ENCODE measurements around the gene TNIK.

TNIK gene

GRCh38 chr3:171459942-171460724 lies at the start of gene TNIK:
Gene TNIK, minus strand, starts transcription at chr3:171460405. Its CDS starts 342 bp downstream, at chr3:171460063.
- peak; percentile 87 for DNase-seq

- DNase-seq = no peak
These were observed 48.5 kb upstream of the TNIK start for GRCh38 chr3:171508676-171509075.

GRCh38 chr3:171508206-171508605 lies 48.0 kb upstream of the TNIK start:
- no peak for DNase-seq

GRCh38 chr3:171506743-171507319 lies 46.6 kb upstream of the TNIK start:
- no peak for DNase-seq

GRCh38 chr3:171505822-171506333 lies 45.7 kb upstream of the TNIK start:
- no peak for DNase-seq

GRCh38 chr3:171504376-171504775 lies 44.2 kb upstream of the TNIK start:
- no peak for DNase-seq

- DNase-seq = no peak
These were observed 43.6 kb upstream of the TNIK start for GRCh38 chr3:171503817-171504216.

GRCh38 chr3:171498921-171499320 lies 38.7 kb upstream of the TNIK start:
- DNase-seq = no peak

GRCh38 chr3:171497468-171497867 lies 37.3 kb upstream of the TNIK start:
- no peak for DNase-seq

- no peak for DNase-seq
These were observed 35.2 kb upstream of the TNIK start for GRCh38 chr3:171495413-171495812.

GRCh38 chr3:171494457-171495109 lies 34.4 kb upstream of the TNIK start:
- DNase-seq = no peak

- DNase-seq = no peak
These were observed 31.2 kb upstream of the TNIK start for GRCh38 chr3:171491361-171491760.

- no peak for DNase-seq
These were observed 30.7 kb upstream of the TNIK start for GRCh38 chr3:171490901-171491300.

- DNase-seq = no peak
These were observed 29.1 kb upstream of the TNIK start for GRCh38 chr3:171489348-171489747.

GRCh38 chr3:171488479-171488878 lies 28.3 kb upstream of the TNIK start:
- no peak for DNase-seq

- no peak for DNase-seq
These were observed 27.2 kb upstream of the TNIK start for GRCh38 chr3:171487382-171487781.

- DNase-seq = no peak
These were observed 25.1 kb upstream of the TNIK start for GRCh38 chr3:171485338-171485737.

GRCh38 chr3:171481011-171481410 lies 20.8 kb upstream of the TNIK start:
- no peak for DNase-seq

- DNase-seq = no peak
These were observed 20.3 kb upstream of the TNIK start for GRCh38 chr3:171480526-171480925.

- no peak for DNase-seq
These were observed 16.4 kb upstream of the TNIK start for GRCh38 chr3:171476532-171477102.

GRCh38 chr3:171472552-171472951 lies 12.3 kb upstream of the TNIK start:
- no peak for DNase-seq

- DNase-seq = no peak
These were observed 10.6 kb upstream of the TNIK start for GRCh38 chr3:171470714-171471227.

- DNase-seq = no peak
These were observed 9.2 kb upstream of the TNIK start for GRCh38 chr3:171469376-171469775.
